Neural cell (in vitro differentiated cells): ENCODE measurements around the gene KLHL10. TPM values are rescaled to one million over a fixed set of nuclear protein-coding genes. Genes with fewer than 3 reads are reported as not detected.

ENCODE experiments used
- H2AFZ ChIP-seq: fragments of 200-600, 300-800 bp; sonication (generic), shearing (Covaris generic); 2 replicates; pipeline ENCODE4 v1.6.0; 2014; ENCODE audit warnings: low read depth, mild to moderate bottlenecking, antibody characterized with exemption, low read length, moderate library complexity
- H3F3A ChIP-seq: fragments of 200-600 bp; shearing (Covaris generic); 2 replicates; pipeline ENCODE4 v1.6.1; 2016; ENCODE audit warnings: mild to moderate bottlenecking, moderate library complexity, mixed read lengths, antibody characterized with exemption, low read length; ENCODE audit not compliant: insufficient read depth, poor library complexity, severe bottlenecking
- H3K27ac ChIP-seq: fragments of 200-600, 300-800 bp; sonication (generic), shearing (Covaris generic); 2 replicates; pipeline ENCODE4 v1.5.1; 2014; ENCODE audit warnings: mild to moderate bottlenecking, low read length, moderate library complexity
- H3K27me3 ChIP-seq: fragments of 300-800, 200-600 bp; sonication (generic), shearing (Covaris generic); 2 replicates; pipeline ENCODE4 v1.6.0; 2014; ENCODE audit warnings: mild to moderate bottlenecking, low read depth, low read length, moderate library complexity; ENCODE audit not compliant: insufficient read depth
- H3K36me3 ChIP-seq: fragments of 300-800, 200-600 bp; sonication (generic), shearing (Covaris generic); 2 replicates; pipeline ENCODE4 v1.5.1; 2014; ENCODE audit warnings: mild to moderate bottlenecking, antibody characterized with exemption, low read length, moderate library complexity; ENCODE audit not compliant: insufficient read depth
- H3K4me2 ChIP-seq: fragments of 300-800, 200-600 bp; sonication (generic), shearing (Covaris generic); 2 replicates; pipeline ENCODE4 v1.6.0; 2014; ENCODE audit warnings: mild to moderate bottlenecking, low read length
- H3K4me3 ChIP-seq: fragments of 300-800, 200-600 bp; sonication (generic), shearing (Covaris generic); 2 replicates; pipeline ENCODE4 v1.5.1; 2014; ENCODE audit warnings: mild to moderate bottlenecking, low read length, moderate library complexity
- H3K79me2 ChIP-seq: fragments of 200-600 bp; shearing (Covaris generic); replicated peaks from 2 replicates; pipeline ENCODE4 v1.6.0; 2014; ENCODE audit warnings: mild to moderate bottlenecking, low read length, moderate library complexity; ENCODE audit not compliant: insufficient read depth
- H3K9ac ChIP-seq: fragments of 300-800, 200-600 bp; sonication (generic), shearing (Covaris generic); 2 replicates; pipeline ENCODE4 v1.6.1; 2016; ENCODE audit warnings: mild to moderate bottlenecking, low read length, mixed read lengths
- H3K9me2 ChIP-seq: fragments of 200-600 bp; shearing (Covaris generic); 2 replicates; pipeline ENCODE4 v1.6.1; 2016; ENCODE audit warnings: mild to moderate bottlenecking, low read length, mixed read lengths; ENCODE audit not compliant: insufficient read depth
- H3K9me3 ChIP-seq: fragments of 200-600, 300-800 bp; sonication (generic), shearing (Covaris generic); 2 replicates; pipeline ENCODE4 v1.6.1; 2016; ENCODE audit warnings: mild to moderate bottlenecking, mixed run types, low read length, moderate library complexity, mixed read lengths
- H4K20me1 ChIP-seq: fragments of 200-600 bp; shearing (Covaris generic); 2 replicates; pipeline ENCODE4 v1.6.1; 2016; ENCODE audit warnings: mild to moderate bottlenecking, mixed run types; ENCODE audit not compliant: insufficient read depth
- CTCF ChIP-seq: fragments of 450-650 bp; IDR thresholded peaks from 2 replicates; pipeline ENCODE4 v1.5.1; 2014; ENCODE audit warnings: antibody characterized with exemption, mild to moderate bottlenecking, moderate library complexity; ENCODE audit not compliant: poor library complexity, severe bottlenecking
- EP300 ChIP-seq: fragments of 450-650 bp; conservative IDR thresholded peaks from 2 replicates; pipeline ENCODE4 v1.6.1; 2014; ENCODE audit warnings: antibody characterized with exemption, mild to moderate bottlenecking, moderate library complexity; ENCODE audit not compliant: poor library complexity, severe bottlenecking
- EZH2 ChIP-seq: fragments of 200-600, 300-800 bp; shearing (Covaris generic), sonication (generic); IDR thresholded peaks from 2 replicates; pipeline ENCODE4 v1.6.1; 2014; ENCODE audit warnings: antibody characterized with exemption, low read length, borderline replicate concordance, mild to moderate bottlenecking; ENCODE audit not compliant: insufficient read depth, poor library complexity, severe bottlenecking
- MXI1 ChIP-seq: fragments of 450-650 bp; conservative IDR thresholded peaks from 2 replicates; pipeline ENCODE4 v1.6.1; 2014; ENCODE audit warnings: antibody characterized with exemption, mild to moderate bottlenecking; ENCODE audit not compliant: poor library complexity, severe bottlenecking
- POLR2AphosphoS5 ChIP-seq: IDR thresholded peaks from 2 replicates; pipeline ENCODE4 v1.6.1; 2012
- RAD21 ChIP-seq: fragments of 450-650 bp; conservative IDR thresholded peaks from 2 replicates; pipeline ENCODE4 v1.6.1; 2014; ENCODE audit warnings: antibody characterized with exemption, mild to moderate bottlenecking, moderate library complexity
- REST ChIP-seq: IDR thresholded peaks from 2 replicates; pipeline ENCODE4 v1.6.1; 2012; ENCODE audit warnings: borderline replicate concordance
- SMC3 ChIP-seq: fragments of 450-650 bp; conservative IDR thresholded peaks from 2 replicates; pipeline ENCODE4 v1.6.1; 2014; ENCODE audit warnings: antibody characterized with exemption, mild to moderate bottlenecking, moderate library complexity; ENCODE audit not compliant: poor library complexity
- TAF1 ChIP-seq: IDR thresholded peaks from 2 replicates; pipeline ENCODE4 v1.6.1; 2012; ENCODE audit warnings: low read depth
- polyA plus RNA-seq: library from polyadenylated mRNA; depleted of rRNA; stranded (reverse); fragments of >200 nt; gene quantifications from 2 replicates; pipeline ENCODE4 v1.2.3, GENCODE V29; 2014

The KLHL10 gene
- polyA plus RNA-seq, 1 donor from 2014 or later: not detected

- Histone ChIP-seq H3K9me2 (no peaks in the 10 kb centered on the region), H2AFZ (no peak overlapping the region), H3F3A (no peaks in the 10 kb centered on the region), H3K27me3 (no peaks in the 10 kb centered on the region), H3K4me3 (no peak overlapping the region), H3K9me3 (no peaks in the 10 kb centered on the region), H3K27ac (no peak overlapping the region), H3K4me2 (no peak overlapping the region), H4K20me1 (no peaks in the 10 kb centered on the region), H3K9ac (no peak overlapping the region), H3K36me3 (no peaks in the 10 kb centered on the region), H3K79me2 (no peaks in the 10 kb centered on the region)
- TF ChIP-seq CTCF: no peak
- no peak for TF ChIP-seq TAF1
- no peak for TF ChIP-seq MXI1
- no peak for TF ChIP-seq RAD21
- TF ChIP-seq EP300: no peak
- no peak for TF ChIP-seq EZH2
- no peak for TF ChIP-seq REST
- TF ChIP-seq SMC3: no peak
- TF ChIP-seq POLR2AphosphoS5: no peak
These were observed 14.0 kb upstream of the KLHL10 start for GRCh38 chr17:41823580-41823979.

GRCh38 chr17:41824086-41824485, 13.5 kb upstream of the KLHL10 start:
- no peak overlapping the region for H3K9ac ChIP-seq
- H3K36me3 ChIP-seq: no peaks in the 10 kb centered on the region
- no peaks in the 10 kb centered on the region for H4K20me1 ChIP-seq
- H3K79me2 ChIP-seq: no peaks in the 10 kb centered on the region
- no peak overlapping the region for H2AFZ ChIP-seq
- no peaks in the 10 kb centered on the region for H3K9me3 ChIP-seq
- H3K4me2 ChIP-seq: no peak overlapping the region
- H3F3A ChIP-seq: no peaks in the 10 kb centered on the region
- H3K4me3 ChIP-seq: no peak overlapping the region
- TF ChIP-seq POLR2AphosphoS5 (no peak), MXI1 (no peak), EP300 (no peak), EZH2 (no peak), RAD21 (no peak), SMC3 (no peak), TAF1 (no peak), CTCF (no peak), REST (no peak)
- H3K27ac ChIP-seq: no peak overlapping the region
- H3K9me2 ChIP-seq: no peaks in the 10 kb centered on the region
- H3K27me3 ChIP-seq: no peaks in the 10 kb centered on the region
